Measurements from ENCODE around the gene UMPS.

UMPS gene

DNA sequence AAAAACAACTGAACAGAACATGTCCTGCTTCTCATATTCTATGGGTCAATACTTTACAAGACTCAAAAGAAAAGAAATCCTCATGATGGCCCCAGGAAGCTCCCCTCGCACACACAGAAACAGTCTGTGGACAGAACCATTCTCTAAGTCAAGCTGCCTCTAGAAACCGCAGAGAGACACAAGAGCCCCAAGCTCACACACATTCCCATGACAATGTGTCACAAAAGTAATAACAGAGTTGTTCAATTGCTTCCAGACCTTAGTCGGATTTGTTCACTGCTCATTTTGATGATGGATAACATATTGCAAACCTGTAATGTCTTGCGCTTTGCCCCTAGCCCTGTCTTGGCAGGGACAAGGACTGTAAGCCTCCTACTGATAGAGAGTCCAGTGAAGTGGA, 60.9 kb downstream of the UMPS start:
- DNase-seq (ENCODE audit: low read depth): no peak
- no peak overlapping the region for H3K4me3 ChIP-seq (ENCODE audit: low read depth, low read length)
- TF ChIP-seq, protein P1, sequence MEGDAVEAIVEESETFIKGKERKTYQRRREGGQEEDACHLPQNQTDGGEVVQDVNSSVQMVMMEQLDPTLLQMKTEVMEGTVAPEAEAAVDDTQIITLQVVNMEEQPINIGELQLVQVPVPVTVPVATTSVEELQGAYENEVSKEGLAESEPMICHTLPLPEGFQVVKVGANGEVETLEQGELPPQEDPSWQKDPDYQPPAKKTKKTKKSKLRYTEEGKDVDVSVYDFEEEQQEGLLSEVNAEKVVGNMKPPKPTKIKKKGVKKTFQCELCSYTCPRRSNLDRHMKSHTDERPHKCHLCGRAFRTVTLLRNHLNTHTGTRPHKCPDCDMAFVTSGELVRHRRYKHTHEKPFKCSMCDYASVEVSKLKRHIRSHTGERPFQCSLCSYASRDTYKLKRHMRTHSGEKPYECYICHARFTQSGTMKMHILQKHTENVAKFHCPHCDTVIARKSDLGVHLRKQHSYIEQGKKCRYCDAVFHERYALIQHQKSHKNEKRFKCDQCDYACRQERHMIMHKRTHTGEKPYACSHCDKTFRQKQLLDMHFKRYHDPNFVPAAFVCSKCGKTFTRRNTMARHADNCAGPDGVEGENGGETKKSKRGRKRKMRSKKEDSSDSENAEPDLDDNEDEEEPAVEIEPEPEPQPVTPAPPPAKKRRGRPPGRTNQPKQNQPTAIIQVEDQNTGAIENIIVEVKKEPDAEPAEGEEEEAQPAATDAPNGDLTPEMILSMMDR (IDR thresholded peaks at IDR 0.05; ENCODE audit: low read depth, low read length, missing control alignments): no peak

DNA sequence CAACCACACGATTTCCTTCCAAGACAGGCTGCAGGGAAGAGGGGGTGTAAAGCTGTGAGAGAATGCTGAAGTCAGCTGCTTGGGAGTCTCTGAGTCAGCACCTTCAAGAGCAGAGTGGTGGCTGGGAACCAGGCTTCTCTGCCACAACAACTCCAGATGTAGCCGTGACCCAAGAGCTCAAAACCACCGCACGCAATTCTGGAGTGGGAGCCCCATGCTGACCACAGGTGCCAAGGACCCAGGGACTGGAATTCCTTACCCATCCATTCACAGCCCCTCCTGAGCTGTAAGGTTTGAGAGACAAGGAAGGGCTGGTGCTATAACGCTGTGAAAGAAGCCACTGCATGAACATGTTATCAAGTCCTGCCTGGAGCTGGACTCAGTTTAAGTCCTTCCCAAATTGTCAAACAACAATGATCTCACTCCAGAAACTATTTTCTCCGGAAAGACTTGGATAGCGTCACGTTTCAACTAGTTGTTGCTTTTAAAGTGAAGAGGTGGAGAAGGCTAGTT, 61.4 kb downstream of the UMPS start:
- no peak overlapping the region for H3K4me3 ChIP-seq (ENCODE audit: low read depth, low read length)
- no peak for DNase-seq (ENCODE audit: low read depth)
- TF ChIP-seq, protein P1 (IDR thresholded peaks at IDR 0.05; ENCODE audit: low read depth, low read length, missing control alignments): no peak

DNA sequence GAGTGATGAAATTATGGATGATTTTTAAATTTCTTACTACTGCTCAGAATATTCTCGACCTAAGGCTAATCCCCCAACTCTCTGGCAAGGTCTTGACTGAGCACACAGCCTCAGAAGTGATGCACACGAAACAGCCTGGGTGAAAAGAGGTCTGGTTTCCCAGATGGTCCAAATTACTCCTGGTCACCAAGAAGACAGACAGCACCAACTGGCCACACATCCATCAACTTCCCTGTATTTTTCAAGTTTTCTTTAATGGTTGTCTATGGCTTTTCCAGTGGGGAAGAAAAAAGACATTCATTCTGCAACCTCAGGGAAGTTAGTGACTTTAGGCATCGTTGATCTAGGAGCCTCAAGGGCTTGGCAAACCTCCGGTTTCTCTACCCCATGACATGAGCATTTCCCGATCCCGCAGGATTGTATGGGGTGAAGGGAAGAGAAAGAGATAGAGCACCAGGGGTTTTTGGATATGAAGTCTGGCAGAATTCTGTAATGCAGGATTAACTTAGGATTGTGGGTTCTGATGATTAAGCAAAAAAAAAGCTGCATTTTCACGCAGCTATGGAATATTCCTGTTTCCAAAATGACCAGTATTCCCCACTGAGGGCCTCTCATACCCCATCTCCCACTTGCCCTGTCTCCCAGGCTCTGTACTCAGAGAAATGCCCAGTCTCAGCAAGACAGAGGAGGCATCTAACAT, 62.2 kb downstream of the UMPS start:
- no peak for DNase-seq (ENCODE audit: low read depth)
- TF ChIP-seq, protein P1 (IDR thresholded peaks at IDR 0.05; ENCODE audit: low read depth, low read length, missing control alignments): no peak
- H3K4me3 ChIP-seq (ENCODE audit: low read depth, low read length): no peak overlapping the region

DNA sequence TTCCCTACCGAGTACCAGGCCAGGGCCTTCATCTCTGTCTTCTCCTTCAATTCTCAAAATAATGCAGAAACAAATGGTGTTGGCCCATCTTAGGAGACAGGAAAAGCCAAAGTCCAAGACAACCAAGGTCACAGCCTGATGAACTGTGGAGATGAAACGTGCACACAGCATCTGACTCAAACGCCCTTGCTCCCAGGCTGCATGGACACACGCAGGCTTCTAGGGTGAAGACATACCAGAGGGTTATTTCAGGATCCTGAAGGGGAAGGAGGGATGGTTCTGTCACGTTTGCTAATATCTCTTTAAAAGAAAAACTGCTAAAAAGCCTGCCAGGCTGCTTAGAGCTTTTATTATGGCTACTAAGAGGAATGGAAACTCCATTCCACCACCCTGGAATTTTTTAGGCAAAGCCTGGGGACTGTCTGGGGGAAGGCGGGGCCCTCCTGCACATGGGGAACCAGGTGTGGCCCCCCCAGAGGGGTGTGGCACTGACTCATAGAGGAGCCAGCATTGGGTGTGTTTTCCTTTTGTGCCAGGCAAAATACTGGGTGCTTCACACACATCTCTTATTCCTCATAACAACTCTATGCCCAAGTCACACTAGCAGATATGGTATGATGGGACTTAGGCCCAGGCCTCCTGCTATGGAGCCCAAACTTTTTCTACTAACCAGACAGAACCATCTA, 62.9 kb downstream of the UMPS start:
- no peak overlapping the region for H3K4me3 ChIP-seq (ENCODE audit: low read depth, low read length)
- TF ChIP-seq, protein P1 (IDR thresholded peaks at IDR 0.05; ENCODE audit: low read depth, low read length, missing control alignments): no peak
- DNase-seq (ENCODE audit: low read depth): no peak

DNA sequence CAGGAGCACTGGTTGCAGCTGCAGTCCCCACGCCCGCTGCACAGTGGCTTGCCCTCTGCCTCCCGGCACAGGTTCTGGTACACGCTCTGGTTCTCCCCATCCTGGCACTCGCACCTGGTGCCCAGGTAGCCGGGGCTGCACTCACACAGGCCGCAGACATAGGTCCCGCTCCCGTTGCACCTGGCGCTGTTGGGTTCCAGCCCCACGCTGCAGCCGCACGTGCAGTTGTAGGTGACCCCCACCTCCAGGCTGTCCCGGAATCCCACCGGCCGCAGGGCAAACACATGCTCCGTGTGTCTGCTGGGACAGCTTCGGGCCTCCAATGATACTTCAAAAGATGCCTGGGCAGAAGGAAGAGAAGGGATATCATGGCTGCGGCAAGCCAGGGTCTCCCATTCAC, 66.2 kb downstream of the UMPS start:
- DNase-seq (ENCODE audit: low read depth): no peak
- no peak overlapping the region for H3K4me3 ChIP-seq (ENCODE audit: low read depth, low read length)
- TF ChIP-seq, protein P1 (IDR thresholded peaks at IDR 0.05; ENCODE audit: low read depth, low read length, missing control alignments): no peak

DNA sequence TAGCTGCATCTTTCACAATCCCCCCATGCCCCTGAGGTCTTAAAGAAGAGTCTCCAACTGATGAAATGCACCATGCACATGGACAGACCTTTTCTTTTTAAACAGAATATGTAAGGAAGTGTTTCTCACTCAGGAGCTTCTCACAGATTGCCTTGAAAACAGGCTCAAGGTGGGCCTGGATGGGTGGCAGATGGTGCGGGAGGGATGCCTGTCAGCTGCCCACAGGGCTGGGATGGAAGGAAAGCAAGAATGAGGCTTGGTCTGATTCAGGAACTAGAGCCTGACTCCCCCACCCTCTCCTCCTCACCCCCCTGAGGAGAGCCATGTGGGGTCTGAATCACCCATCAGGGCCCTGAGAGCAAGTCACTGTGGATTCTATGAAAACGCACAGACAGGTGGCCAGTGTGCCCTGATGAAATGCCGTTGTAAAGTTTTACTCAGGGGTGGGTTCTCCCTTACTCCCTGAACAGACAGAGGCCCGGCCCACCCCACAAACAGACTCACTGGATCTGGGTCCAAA, 67.2 kb downstream of the UMPS start:
- no peak for DNase-seq (ENCODE audit: low read depth)
- no peak overlapping the region for H3K4me3 ChIP-seq (ENCODE audit: low read depth, low read length)
- TF ChIP-seq, protein P1 (IDR thresholded peaks at IDR 0.05; ENCODE audit: low read depth, low read length, missing control alignments): no peak
